ENCODE results near the gene HIVEP3. TPM values are rescaled to one million over a fixed set of nuclear protein-coding genes. Genes with fewer than 3 reads are reported as not detected.

HIVEP3 gene
- total and polyA plus RNA-seq, 2 of the 13 experiments (the other 11 are each of a cell fraction or from before 2014, with no cell fraction given) = 0.05 TPM; not detected in 1

DNA sequence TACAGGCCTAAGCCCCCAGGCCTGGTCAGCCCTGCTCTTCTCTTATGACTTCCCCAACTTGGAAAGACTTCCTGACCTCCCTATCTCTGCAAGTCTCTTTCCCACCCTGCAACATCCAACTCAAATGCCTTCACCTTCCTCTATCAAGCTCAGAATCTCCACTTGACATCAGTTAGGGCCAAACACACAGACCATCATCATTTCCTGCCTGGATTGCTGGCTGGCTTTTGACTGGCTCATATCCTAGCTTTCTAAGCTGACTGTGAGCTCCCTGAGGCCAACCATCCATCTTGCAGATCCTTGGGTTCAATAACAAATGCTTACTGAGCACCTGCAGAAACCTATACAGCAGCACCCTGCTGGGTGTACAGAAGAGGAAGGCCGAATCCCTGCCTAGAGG lies 296.9 kb downstream of the HIVEP3 start:
- H3K4me1 ChIP-seq (ENCODE audit: insufficient read depth, low read length) = peaks cover 6% of the 10 kb centered on the region; the same call in 1 of the 2 replicates
- no TSS peak for BruUV-seq (replicated peaks)
- CTCF ChIA-PET (ENCODE audit: low intra/inter-chr PET ratio, low total read pairs) = no interaction called here
- TF ChIP-seq SMARCE1 (IDR thresholded peaks at IDR 0.05; ENCODE audit: borderline replicate concordance) = no peak
- no peak for TF ChIP-seq ZNF331 (CRISPR knock-in tag; IDR thresholded peaks at IDR 0.05)
- TF ChIP-seq ZNF547 (CRISPR knock-in tag; IDR thresholded peaks at IDR 0.05) = no peak
- no peak for TF ChIP-seq XBP1 (CRISPR knock-in tag; IDR thresholded peaks at IDR 0.05)
- no peak for TF ChIP-seq ZNF737 (CRISPR knock-in tag; IDR thresholded peaks at IDR 0.05; ENCODE audit: borderline replicate concordance)
- TF ChIP-seq TMF1 (CRISPR knock-in tag; IDR thresholded peaks at IDR 0.05; ENCODE audit: low read depth) = no peak
- no peak for TF ChIP-seq HNF4A (CRISPR knock-in tag; IDR thresholded peaks at IDR 0.05)
- no peak for TF ChIP-seq IKZF1 (IDR thresholded peaks at IDR 0.05)
- no peak for TF ChIP-seq ZNF468 (CRISPR knock-in tag; IDR thresholded peaks at IDR 0.05)
- TF ChIP-seq ZEB1 (IDR thresholded peaks at IDR 0.05; ENCODE audit: insufficient replicate concordance, low read depth) = no peak
- no peak for TF ChIP-seq ZNF274 (CRISPR knock-in tag; IDR thresholded peaks at IDR 0.05)
- TF ChIP-seq KLF11 (CRISPR knock-in tag; IDR thresholded peaks at IDR 0.05) = no peak
- TF ChIP-seq POLR2AphosphoS5 (IDR thresholded peaks at IDR 0.05; ENCODE audit: low read depth, low read length) = no peak
- TF ChIP-seq SIN3A (IDR thresholded peaks at IDR 0.05; ENCODE audit: borderline replicate concordance, low read depth, low read length) = no peak
- TF ChIP-seq ZNF605 (CRISPR knock-in tag; IDR thresholded peaks at IDR 0.05) = no peak
- TF ChIP-seq ZNF570 (CRISPR knock-in tag; IDR thresholded peaks at IDR 0.05; ENCODE audit: borderline replicate concordance) = no peak
- TF ChIP-seq PCBP2 (optimal IDR thresholded peaks at IDR 0.05; ENCODE audit: low read depth, low read length, poor library complexity, severe bottlenecking) = no peak
- no peak for TF ChIP-seq ZNF768 (CRISPR knock-in tag; IDR thresholded peaks at IDR 0.05)
- no peak for TF ChIP-seq TCF12 (IDR thresholded peaks at IDR 0.05)
- TF ChIP-seq TCF12 (CRISPR knock-in tag; IDR thresholded peaks at IDR 0.05) = no peak
- TF ChIP-seq RELA (CRISPR knock-in tag; IDR thresholded peaks at IDR 0.05) = no peak
- no peak for FAIRE-seq
- H4K20me1 ChIP-seq (ENCODE audit: insufficient read depth, low read length) = no peaks in the 10 kb centered on the region
- H3K27ac ChIP-seq (ENCODE audit: extremely low read length, insufficient read depth, low read length) = no peak overlapping the region
- H3K79me2 ChIP-seq (ENCODE audit: insufficient read depth, low read length) = no peaks in the 10 kb centered on the region
- POLR2A ChIA-PET = no interaction called here
- no peak for ATAC-seq
- WGBS (ENCODE audit: low lambda C conversion rate) = 0% methylated on average over 1 of the region's 1 CpG
- in situ Hi-C loops (cut with HindIII; ENCODE audit: extremely low pct_ligation_motif_present, low pct_unique_long_range_greater_than_20kb) (no loop called here), intact Hi-C loops (cut with micrococcal nuclease; ENCODE audit: unreplicated experiment) (no loop called here)
- H3K36me3 ChIP-seq (replicated peaks in 1 of 2; ENCODE audit: control insufficient read depth in 1 of 2, insufficient read depth in 2 of 2, low read length in 2 of 2) = no peaks in the 10 kb centered on the region
- H2AFZ ChIP-seq (ENCODE audit: low read length) = no peak overlapping the region
- H3K27me3 ChIP-seq (ENCODE audit: control insufficient read depth in 1 of 2, insufficient read depth in 2 of 2, low read length in 2 of 2) = peaks cover under 1 to 5% of the 10 kb centered on the region in 2 experiments; a peak in 2 of 5 replicates
- no peak overlapping the region for H3K9ac ChIP-seq (ENCODE audit: insufficient read depth, low read depth, low read length)
- H3K4me3 ChIP-seq (replicated peaks in 1 of 3; ENCODE audit: insufficient read depth in 1 of 3, low read depth in 2 of 3, low read length in 3 of 3) = no peak overlapping the region
- H3K4me2 ChIP-seq (ENCODE audit: low read depth, low read length) = no peak overlapping the region
- H3K9me3 ChIP-seq (ENCODE audit: low read length) = no peaks in the 10 kb centered on the region
- DNase-seq (ENCODE audit: low spot score) = no peak

Measured in HepG2 (cell line).